Heart left ventricle (tissue), 16 donors: Measurements from ENCODE around the gene AKAP8. TPM values are rescaled to one million over a fixed set of nuclear protein-coding genes. Genes with fewer than 3 reads are reported as not detected.
"Not testable (repeated sequence)": the region's sequence is repeated elsewhere in the genome, so short reads cannot be mapped to it uniquely, and the experiment has no call there.

Experiments
- ATAC-seq, 4 donors: fragments of 200-7000 bp; cut with Tn5 transposase; one replicate each; pipeline ENCODE4 v1.9.1; 2020 to 2022; ENCODE audit warnings: moderate library complexity in 4 of 4, mild to moderate bottlenecking in 3 of 4, moderate number of reproducible peaks in 1 of 4
- DNase-seq, 5 donors: peaks; one replicate each; pipeline ENCODE4 v3.0.0-alpha.2; 2020
- H3K27ac ChIP-seq, 12 donors: fragments of 200-600 bp; sonication (generic) in 4 of 12; one replicate each; pipeline versions ENCODE4 v1.5.0 to v1.8.0; 2016 to 2022; ENCODE audit warnings: mild to moderate bottlenecking in 2 of 12
- H3K27me3 ChIP-seq, 9 donors: fragments of 200-600 bp; sonication (generic) in 2 of 9; one replicate each; pipeline versions ENCODE4 v1.5.1 to v1.8.0; 2016 to 2022; ENCODE audit warnings: mild to moderate bottlenecking in 3 of 9
- H3K36me3 ChIP-seq, 9 donors: fragments of 200-600 bp; sonication (generic) in 2 of 9; one replicate each; pipeline versions ENCODE4 v1.5.0 to v1.8.0; 2018 to 2022; ENCODE audit warnings: mild to moderate bottlenecking in 2 of 9
- H3K4me1 ChIP-seq, 12 donors: fragments of 200-600 bp; sonication (generic) in 4 of 12; one replicate each; pipeline versions ENCODE4 v1.5.0 to v1.8.0; 2016 to 2022; ENCODE audit warnings: mild to moderate bottlenecking in 3 of 12
- H3K4me3 ChIP-seq, 12 donors: fragments of 200-600 bp; sonication (generic) in 4 of 12; one replicate each; pipeline versions ENCODE4 v1.5.0 to v1.8.0; 2017 to 2022; ENCODE audit warnings: mild to moderate bottlenecking in 9 of 12, moderate library complexity in 4 of 12
- H3K9me3 ChIP-seq, 12 donors: fragments of 200-600 bp; sonication (generic) in 4 of 12; one replicate each; pipeline versions ENCODE4 v1.5.0 to v1.8.0; 2016 to 2022; ENCODE audit warnings: mild to moderate bottlenecking in 1 of 12
- POLR2A ChIP-seq, 2 donors: fragments of 450-650 bp; IDR thresholded peaks; one replicate each; pipeline ENCODE4 v1.6.1; 2017; ENCODE audit warnings: antibody characterized with exemption in 2 of 2, mild to moderate bottlenecking in 2 of 2, moderate library complexity in 2 of 2
- WGBS, 4 donors: extraction: QIAGEN DNeasy Blood & Tissue Kit in 2 of 4; methylation state at CpG; one replicate each; pipeline versions ENCODE4 v1.1.5 to v1.1.7; 2013 to 2018; 5-methylcytosine and 5-hydroxymethylcytosine counted together
- intact Hi-C, 10 donors: fragments of 100-400 bp; cut with DNase I; formaldehyde crosslinking; loops; one replicate each; pipeline versions ENCODE4 v1.11.1 to v1.14.2; 2022
- polyA plus RNA-seq, 2 donors: library from polyadenylated mRNA; stranded (reverse); fragments of 200-250 nt; gene quantifications; one replicate each; pipeline ENCODE4 v1.2.3, GENCODE V29; 2013
- total RNA-seq, 9 donors: library from RNA; depleted of rRNA in 2 of 9; stranded (reverse); fragments of >200 nt in 2 of 9; fragmentation: NEBNext Ultra II Directional in 3 of 9; extraction: Animal tissue kit (Norgen Biotek cat#: 25700) in 3 of 9; gene quantifications; one replicate each; pipeline versions ENCODE4 v1.1.0 to v1.2.4, GENCODE V29; 2016 to 2023
- TF ChIP-seq, protein P1 (sequence below), 12 donors: fragments of 200-600 bp; sonication (generic) in 4 of 12; IDR thresholded peaks; one replicate each; pipeline versions ENCODE4 v1.5.0 to v1.8.0; 2018 to 2022; ENCODE audit warnings: antibody characterized with exemption in 12 of 12, mild to moderate bottlenecking in 5 of 12
- donor health status: ischemic (EF 13 %, LVEDD 7.1; RV severe dilation, severe dysfunction).
- donor health status: healthy with polysubstance abuse.
- donor health status: DM: no; HTN: yes; CAD: no.
- donor health status: DM: no; HTN: no; CAD: no.
- donor health status: ischemic (EF 25% LVEDD 6.9; RV normal size, moderate dysfunction).
- donor health status: ischemic (EF 25% LVEDD 5.7; RV mildly dilated, moderate dysfunction).
- donor health status: healthy.
- donor health status: DM: yes; HTN: yes; CAD: no.
- donor health status: ischemic (EF 35%, LVEDD 5.7; RV mildly dilated, moderate dysfunction).
- donor health status: nonischemic (EF 11% LVEDD 7.7; RV severe dilation, severe dysfunction).
- donor health status: DM: yes; HTN: yes; CAD: no.
- donor health status: PGD.
- donor health status: ischemic (EF 29% LVEDD 5.4; RV normal size, mild dysfunction).
- donor health status: nonischemic (EF 23%, LVEDD 6.1; RV moderate dilation, normal function).

AKAP8 gene
- total and polyA plus RNA-seq, 11 donors = 9.6 to 24.8 (median 18.8) TPM

DNA sequence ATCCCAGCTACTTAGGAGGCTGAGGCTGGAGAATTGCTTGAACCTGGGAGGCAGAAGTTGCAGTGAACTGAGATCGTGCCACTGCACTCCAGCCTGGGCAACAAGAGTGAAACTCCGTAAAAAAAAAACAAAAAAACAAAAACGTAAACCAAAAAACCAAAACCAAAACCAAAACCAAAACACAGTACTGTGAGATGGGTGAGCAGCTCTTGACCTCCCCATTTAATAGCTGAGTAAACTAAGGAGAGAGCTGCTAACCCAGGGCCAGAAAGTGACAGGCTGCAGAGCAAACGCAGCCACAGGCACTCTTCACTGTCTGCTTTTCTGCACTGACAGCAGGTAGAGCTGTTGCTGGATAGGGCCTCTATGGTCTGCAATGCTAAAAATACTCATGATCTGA lies 19.6 kb downstream of the AKAP8 start:
- DNase-seq, H3K27ac ChIP-seq, H3K27me3 ChIP-seq, ATAC-seq, intact Hi-C loops, H3K9me3 ChIP-seq, H3K4me3 ChIP-seq: not testable (repeated sequence)
- Histone ChIP-seq H3K36me3 (peaks cover 0 to 82% (median 81%) of the 10 kb centered on the region in 9 donors), H3K4me1 (peaks cover 0 to 12% (median 0%) of the 10 kb centered on the region in 12 donors)
- WGBS, 4 donors = 77 to 87% (median 82%) methylated on average over 4 of the region's 4 CpGs

DNA sequence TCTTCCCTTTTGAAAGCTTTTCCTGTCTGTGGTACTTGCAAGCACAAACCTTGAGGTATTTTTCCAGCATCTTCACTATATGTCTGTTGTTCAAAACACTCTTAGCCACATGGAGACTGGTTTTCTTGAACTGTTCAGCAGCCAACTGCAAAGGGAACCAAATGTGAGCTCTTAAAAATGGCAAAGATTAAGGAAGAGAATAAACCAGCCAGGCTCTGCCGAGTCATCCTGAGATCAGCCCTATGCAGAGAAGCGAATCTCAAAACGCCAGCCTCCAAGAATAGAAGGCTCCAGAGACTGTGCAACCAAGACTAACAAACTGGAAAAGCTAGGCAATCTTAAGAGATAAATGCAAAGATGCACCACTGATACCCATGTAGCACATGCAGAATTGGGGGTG lies 20.7 kb downstream of the AKAP8 start:
- peaks cover 0 to 84% (median 82%) of the 10 kb centered on the region in 9 donors for H3K36me3 ChIP-seq
- no peak overlapping the region for H3K27ac ChIP-seq

DNA sequence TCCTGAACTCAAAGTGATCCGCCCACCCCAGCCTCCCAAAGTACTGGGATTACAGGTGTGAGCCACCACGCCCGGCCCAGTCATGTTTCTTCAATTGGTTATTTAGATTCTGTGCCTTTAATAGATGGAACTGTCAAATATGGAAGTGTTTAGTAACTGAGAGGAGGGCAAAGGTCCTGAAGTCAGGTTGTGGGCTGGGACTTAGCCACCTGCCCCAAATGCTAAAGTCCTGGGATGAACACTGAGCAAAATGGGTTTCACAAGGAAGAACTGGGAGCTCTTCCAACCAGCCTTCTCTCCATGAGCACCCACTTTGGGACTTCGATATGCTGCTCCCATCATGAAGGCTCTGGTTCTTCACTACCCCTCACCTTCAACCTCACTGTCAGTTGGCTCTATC lies 21.7 kb downstream of the AKAP8 start:
- 96 to 99% (median 98%) methylated on average over 4 of the region's 4 CpGs for WGBS, 4 donors
- TF ChIP-seq POLR2A (IDR thresholded peaks at IDR 0.05) = no peak
- TF ChIP-seq, protein P1, sequence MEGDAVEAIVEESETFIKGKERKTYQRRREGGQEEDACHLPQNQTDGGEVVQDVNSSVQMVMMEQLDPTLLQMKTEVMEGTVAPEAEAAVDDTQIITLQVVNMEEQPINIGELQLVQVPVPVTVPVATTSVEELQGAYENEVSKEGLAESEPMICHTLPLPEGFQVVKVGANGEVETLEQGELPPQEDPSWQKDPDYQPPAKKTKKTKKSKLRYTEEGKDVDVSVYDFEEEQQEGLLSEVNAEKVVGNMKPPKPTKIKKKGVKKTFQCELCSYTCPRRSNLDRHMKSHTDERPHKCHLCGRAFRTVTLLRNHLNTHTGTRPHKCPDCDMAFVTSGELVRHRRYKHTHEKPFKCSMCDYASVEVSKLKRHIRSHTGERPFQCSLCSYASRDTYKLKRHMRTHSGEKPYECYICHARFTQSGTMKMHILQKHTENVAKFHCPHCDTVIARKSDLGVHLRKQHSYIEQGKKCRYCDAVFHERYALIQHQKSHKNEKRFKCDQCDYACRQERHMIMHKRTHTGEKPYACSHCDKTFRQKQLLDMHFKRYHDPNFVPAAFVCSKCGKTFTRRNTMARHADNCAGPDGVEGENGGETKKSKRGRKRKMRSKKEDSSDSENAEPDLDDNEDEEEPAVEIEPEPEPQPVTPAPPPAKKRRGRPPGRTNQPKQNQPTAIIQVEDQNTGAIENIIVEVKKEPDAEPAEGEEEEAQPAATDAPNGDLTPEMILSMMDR (IDR thresholded peaks at IDR 0.05) = no peak
- ATAC-seq (no peak), DNase-seq (no peak)
- no peaks in the 10 kb centered on the region for H3K27me3 ChIP-seq
- H3K9me3 ChIP-seq = no peaks in the 10 kb centered on the region
- intact Hi-C loops = no loop called here
- H3K27ac ChIP-seq = no peak overlapping the region
- H3K4me3 ChIP-seq = no peak overlapping the region
- peaks cover 0 to 12% (median 0%) of the 10 kb centered on the region in 12 donors for H3K4me1 ChIP-seq
- peaks cover 0 to 94% (median 90%) of the 10 kb centered on the region in 9 donors for H3K36me3 ChIP-seq

More for the DNA sequence above, 20.7 kb downstream of the AKAP8 start:
- H3K9me3 ChIP-seq = no peaks in the 10 kb centered on the region
- H3K4me1 ChIP-seq = peaks cover 0 to 12% (median 0%) of the 10 kb centered on the region in 12 donors
- intact Hi-C loops = no loop called here
- TF ChIP-seq, protein P1 (IDR thresholded peaks at IDR 0.05) = no peak
- TF ChIP-seq POLR2A (IDR thresholded peaks at IDR 0.05) = no peak
- WGBS, 4 donors = 84 to 94% (median 86%) methylated on average over 3 of the region's 3 CpGs
- DNase-seq = no peak
- no peaks in the 10 kb centered on the region for H3K27me3 ChIP-seq
- H3K4me3 ChIP-seq = no peak overlapping the region
- no peak for ATAC-seq

DNA sequence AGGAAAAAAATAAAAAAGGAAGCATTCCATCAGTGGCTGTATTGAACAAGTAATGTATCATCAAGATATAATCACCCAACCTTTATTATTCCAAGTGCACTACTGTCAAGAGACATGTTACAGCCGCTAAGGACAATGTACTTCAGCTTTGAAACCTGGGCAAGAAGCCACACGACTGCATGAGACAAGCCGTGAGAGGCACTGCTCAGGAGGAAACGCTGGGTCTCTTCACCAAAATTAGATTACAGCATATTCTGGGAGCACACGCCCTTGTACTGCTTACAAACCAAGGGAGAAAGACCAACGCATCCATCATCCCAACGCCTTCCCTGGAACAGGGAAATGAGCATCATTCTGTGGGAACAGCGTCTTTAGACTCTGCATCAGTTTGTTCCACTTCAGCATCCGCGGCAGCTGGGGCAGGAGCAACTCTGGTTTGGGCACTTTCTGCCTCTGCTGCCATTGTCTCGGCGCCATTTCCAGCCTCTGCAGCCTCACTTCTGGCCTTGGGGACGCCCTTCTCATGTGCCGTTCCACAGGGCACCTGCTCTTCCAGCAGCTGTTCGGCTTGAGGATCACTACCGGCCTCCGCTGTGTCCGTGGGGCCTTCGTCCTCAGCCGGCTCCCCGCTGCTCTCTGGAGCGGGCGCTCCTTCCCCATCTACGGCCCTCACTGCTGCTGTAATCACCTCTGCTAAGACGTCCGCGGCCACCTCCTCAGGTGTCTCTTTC lies 24.9 kb downstream of the AKAP8 start:
- DNase-seq (peak in 1 of 5 donors; percentile 56), ATAC-seq (peak; percentile 52 to 77 (median 65))
- Histone ChIP-seq H3K4me1 (peaks cover 0 to 10% (median 0%) of the 10 kb centered on the region in 12 donors), H3K27ac (no peak overlapping the region), H3K4me3 (no peak overlapping the region), H3K9me3 (no peaks in the 10 kb centered on the region), H3K36me3 (peaks cover 0 to 77% (median 66%) of the 10 kb centered on the region in 9 donors), H3K27me3 (no peaks in the 10 kb centered on the region)
- TF ChIP-seq, protein P1 (IDR thresholded peaks at IDR 0.05) = no peak
- no peak for TF ChIP-seq POLR2A (IDR thresholded peaks at IDR 0.05)
- intact Hi-C loops = no loop called here
- WGBS, 4 donors = 77 to 79% (median 77%) methylated on average over 27 of the region's 27 CpGs
